Upper lobe of right lung (tissue), 1 donor: ENCODE results near the gene IMPDH1. TPM values are rescaled to one million over a fixed set of nuclear protein-coding genes. Genes with fewer than 3 reads are reported as not detected.

ENCODE experiments used
- ATAC-seq: fragments of 200-7000 bp; cut with Tn5 transposase; one replicate; pipeline ENCODE4 v1.9.1; 2020; ENCODE audit warnings: mild to moderate bottlenecking, moderate library complexity
- DNase-seq: peaks from one replicate; pipeline ENCODE4 v3.0.0-alpha.2; 2020
- H3K27ac ChIP-seq: fragments of 200-600 bp; one replicate; pipeline ENCODE4 v1.8.0; 2022
- H3K27me3 ChIP-seq: fragments of 200-600 bp; one replicate; pipeline ENCODE4 v1.8.0; 2022; ENCODE audit warnings: mild to moderate bottlenecking
- H3K36me3 ChIP-seq: fragments of 200-600 bp; one replicate; pipeline ENCODE4 v1.8.0; 2022
- H3K4me1 ChIP-seq: fragments of 200-600 bp; one replicate; pipeline ENCODE4 v1.8.0; 2022
- H3K4me3 ChIP-seq: fragments of 200-600 bp; one replicate; pipeline ENCODE4 v1.8.0; 2022; ENCODE audit warnings: mild to moderate bottlenecking
- H3K9me3 ChIP-seq: fragments of 200-600 bp; one replicate; pipeline ENCODE4 v1.8.0; 2022
- intact Hi-C: fragments of 100-400 bp; cut with DNase I; formaldehyde crosslinking; loops from one replicate; pipeline ENCODE4 v1.11.0; 2022
- total RNA-seq: library from RNA; stranded (reverse); fragmentation: NEBNext Ultra II Directional; extraction: Animal tissue kit (Norgen Biotek cat#: 25700); gene quantifications from one replicate; pipeline ENCODE4 v1.2.1, GENCODE V29; 2021
- TF ChIP-seq, protein P1 (sequence below): fragments of 200-600 bp; IDR thresholded peaks from one replicate; pipeline ENCODE4 v1.8.0; 2022; ENCODE audit warnings: antibody characterized with exemption
- donor health status: DM: no; HTN: yes; CAD: no; lungs with severe emphysema.

IMPDH1 gene
- total RNA-seq, 1 donor from 2014 or later: 59.8 TPM

DNA sequence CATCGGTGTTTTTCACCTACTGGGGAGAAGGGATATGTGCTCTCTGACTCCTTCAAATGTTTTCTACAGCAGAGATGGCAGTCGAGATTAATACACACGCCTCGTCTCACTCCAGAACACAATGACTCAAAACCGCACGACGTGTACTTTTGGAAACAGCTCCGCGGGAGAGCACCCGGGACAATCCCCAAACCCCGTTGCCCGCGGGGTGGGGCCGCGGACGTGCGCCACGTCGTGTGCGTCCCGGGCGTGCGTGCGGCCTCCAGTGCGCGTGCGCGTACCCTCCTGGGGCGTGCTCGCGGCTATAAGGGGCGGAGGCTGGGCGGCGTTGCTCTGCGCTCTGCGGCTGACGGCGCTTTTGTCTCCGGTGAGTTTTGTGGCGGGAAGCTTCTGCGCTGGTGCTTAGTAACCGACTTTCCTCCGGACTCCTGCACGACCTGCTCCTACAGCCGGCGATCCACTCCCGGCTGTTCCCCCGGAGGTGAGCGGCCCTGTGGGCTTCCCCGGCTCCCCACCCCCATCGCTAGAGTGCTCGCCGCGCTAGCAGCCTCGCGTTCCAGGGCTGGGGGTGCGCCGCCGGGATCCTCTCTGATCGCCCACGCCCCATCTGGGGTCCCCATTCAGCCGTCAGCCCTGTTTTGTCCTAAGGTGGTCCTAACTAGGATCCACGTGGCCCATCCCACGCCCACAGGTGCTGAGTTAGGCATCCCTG is 45.9 kb upstream of the IMPDH1 start, which contains the start of gene HILPDA:
Gene HILPDA, plus strand, starts transcription at position 336 of the 712 bp plus-strand sequence. CDS start 1,391 bp downstream, outside the sequence.
- TF ChIP-seq, protein P1, sequence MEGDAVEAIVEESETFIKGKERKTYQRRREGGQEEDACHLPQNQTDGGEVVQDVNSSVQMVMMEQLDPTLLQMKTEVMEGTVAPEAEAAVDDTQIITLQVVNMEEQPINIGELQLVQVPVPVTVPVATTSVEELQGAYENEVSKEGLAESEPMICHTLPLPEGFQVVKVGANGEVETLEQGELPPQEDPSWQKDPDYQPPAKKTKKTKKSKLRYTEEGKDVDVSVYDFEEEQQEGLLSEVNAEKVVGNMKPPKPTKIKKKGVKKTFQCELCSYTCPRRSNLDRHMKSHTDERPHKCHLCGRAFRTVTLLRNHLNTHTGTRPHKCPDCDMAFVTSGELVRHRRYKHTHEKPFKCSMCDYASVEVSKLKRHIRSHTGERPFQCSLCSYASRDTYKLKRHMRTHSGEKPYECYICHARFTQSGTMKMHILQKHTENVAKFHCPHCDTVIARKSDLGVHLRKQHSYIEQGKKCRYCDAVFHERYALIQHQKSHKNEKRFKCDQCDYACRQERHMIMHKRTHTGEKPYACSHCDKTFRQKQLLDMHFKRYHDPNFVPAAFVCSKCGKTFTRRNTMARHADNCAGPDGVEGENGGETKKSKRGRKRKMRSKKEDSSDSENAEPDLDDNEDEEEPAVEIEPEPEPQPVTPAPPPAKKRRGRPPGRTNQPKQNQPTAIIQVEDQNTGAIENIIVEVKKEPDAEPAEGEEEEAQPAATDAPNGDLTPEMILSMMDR: no peak
- peaks cover 35% of the 10 kb centered on the region for H3K4me1 ChIP-seq

DNA sequence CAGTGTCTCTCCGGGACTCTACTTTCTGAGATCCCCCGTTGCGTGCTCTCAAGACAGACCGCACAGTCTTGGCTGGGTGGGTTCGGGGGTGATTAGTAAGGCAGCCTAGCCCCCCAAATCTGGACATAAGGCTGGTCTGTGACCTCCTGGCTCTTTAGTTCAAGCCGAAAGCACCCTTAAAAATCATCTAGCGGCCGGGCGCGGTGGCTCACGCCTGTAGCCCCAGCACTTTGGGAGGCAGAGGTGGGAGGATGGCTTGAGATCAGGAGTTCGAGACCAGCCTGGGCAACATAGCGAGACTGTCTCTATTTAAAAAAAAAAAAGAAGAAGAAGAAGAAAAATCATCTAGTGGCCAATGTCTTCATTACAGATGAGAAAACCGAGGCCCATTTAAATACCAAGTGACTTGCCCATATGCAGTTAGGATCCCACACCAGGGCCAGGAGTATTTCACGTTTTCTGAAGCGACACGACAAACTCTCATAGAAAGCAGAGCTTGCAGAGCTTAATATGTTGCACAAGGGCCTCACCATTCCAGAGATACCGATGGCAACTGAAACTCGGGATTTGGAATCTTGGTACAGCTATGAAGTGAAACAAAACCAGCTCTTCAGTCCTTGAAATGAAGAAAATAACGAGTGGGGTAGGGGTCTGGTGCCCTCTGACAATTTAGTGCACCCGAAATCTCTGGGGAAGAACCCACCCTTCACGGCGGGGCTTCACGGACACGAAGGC is 45.2 kb upstream of the IMPDH1 start:
- Histone ChIP-seq H3K4me1 (peaks cover 35% of the 10 kb centered on the region), H3K36me3 (no peaks in the 10 kb centered on the region), H3K27ac (peak overlapping the region; percentile 92), H3K9me3 (no peaks in the 10 kb centered on the region), H3K27me3 (no peaks in the 10 kb centered on the region), H3K4me3 (peak overlapping the region; percentile 82)
- intact Hi-C loops: no loop called here
- TF ChIP-seq, protein P1: no peak
- DNase-seq: no peak
- no peak for ATAC-seq

More for the DNA sequence above, 45.9 kb upstream of the IMPDH1 start, which contains the start of gene HILPDA:
- peak; percentile 98 for ATAC-seq
- H3K27ac ChIP-seq: peak within 1 kb of the TSS; percentile 92
- intact Hi-C loops: no loop called here
- no peaks in the 10 kb centered on the region for H3K9me3 ChIP-seq
- H3K4me3 ChIP-seq: peak within 1 kb of the TSS; percentile 82
- H3K36me3 ChIP-seq: no peaks in the 10 kb centered on the region
- DNase-seq: peak; percentile 97
- H3K27me3 ChIP-seq: no peaks in the 10 kb centered on the region

DNA sequence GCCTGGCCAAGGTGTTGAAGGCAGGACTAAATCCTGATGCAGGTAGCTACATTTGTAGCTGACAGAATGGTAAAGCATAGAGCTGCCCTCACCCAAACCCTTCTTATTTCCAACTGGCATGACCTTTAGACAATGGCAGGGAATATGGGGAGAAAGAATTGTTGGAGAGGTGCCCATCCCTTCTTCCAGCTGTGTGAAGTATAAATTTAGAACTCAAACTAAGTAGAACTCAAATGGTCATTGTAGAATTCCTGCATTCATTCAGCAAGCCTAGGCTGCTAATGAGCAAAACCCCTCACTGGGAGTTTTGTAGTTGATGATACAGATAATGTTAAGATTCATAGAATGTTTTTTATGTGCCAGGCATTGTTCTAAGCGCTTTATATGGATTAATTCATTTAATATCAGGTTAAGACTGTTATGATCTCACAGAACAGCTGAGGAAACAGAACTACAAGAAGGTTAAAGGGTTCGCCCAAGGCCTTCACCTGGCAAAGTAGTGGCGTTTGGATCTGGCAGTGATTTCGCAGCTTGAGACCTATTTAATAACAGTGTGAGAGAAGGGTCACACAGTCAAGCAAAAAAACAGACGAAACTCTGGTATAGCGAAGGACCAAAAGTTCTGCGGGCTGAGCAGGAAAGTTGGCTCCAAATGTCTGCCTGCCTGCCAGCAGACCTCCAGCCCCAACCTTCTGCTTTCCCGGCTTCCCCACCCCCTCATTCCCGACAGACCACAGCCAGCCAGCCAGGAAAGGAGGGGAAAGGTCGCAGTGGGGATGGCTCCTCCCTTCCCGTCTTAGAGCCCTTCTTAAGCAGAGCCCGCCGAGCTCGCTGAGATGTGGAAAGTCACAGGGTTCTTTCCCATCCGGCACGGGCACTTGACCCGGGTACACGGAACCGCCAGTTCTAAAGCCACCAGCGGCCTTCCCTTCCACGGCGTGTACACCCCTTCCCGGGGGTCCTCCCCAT is 44.3 kb upstream of the IMPDH1 start:
- DNase-seq (peak; percentile 79), ATAC-seq (peak; percentile 48)
- no peaks in the 10 kb centered on the region for H3K27me3 ChIP-seq
- intact Hi-C loops: no loop called here
- peak overlapping the region; percentile 92 for H3K27ac ChIP-seq
- H3K36me3 ChIP-seq: no peaks in the 10 kb centered on the region
- peak overlapping the region; percentile 82 for H3K4me3 ChIP-seq
- peaks cover 34% of the 10 kb centered on the region for H3K4me1 ChIP-seq
- H3K9me3 ChIP-seq: no peaks in the 10 kb centered on the region
- TF ChIP-seq, protein P1: no peak

DNA sequence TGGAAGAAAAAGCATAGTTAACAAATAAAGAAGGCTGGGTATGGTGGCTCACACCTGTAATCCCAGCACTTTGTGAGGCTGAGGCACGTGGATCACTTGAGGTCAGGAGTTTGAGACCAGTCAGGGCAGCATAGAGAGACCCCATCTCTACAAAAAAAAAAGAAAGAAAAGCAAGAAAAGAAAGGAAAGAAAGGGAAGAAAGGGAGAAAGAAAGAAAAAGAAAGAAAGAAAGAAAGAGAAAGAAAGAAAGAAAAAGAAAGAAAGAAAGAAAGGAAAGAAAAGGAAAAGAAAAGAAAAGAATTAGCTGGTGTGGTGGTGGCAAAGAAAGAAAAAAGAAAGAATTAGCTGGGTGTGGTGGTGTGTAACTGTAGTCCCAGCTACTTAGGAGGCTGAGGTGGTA is 42.8 kb upstream of the IMPDH1 start:
- Histone ChIP-seq H3K27me3 (no peaks in the 10 kb centered on the region), H3K4me3 (no peak overlapping the region), H3K9me3 (no peaks in the 10 kb centered on the region), H3K27ac (no peak overlapping the region), H3K36me3 (no peaks in the 10 kb centered on the region), H3K4me1 (peaks cover 31% of the 10 kb centered on the region)
- TF ChIP-seq, protein P1: no peak
- ATAC-seq (no peak), DNase-seq (no peak)
- intact Hi-C loops: no loop called here

DNA sequence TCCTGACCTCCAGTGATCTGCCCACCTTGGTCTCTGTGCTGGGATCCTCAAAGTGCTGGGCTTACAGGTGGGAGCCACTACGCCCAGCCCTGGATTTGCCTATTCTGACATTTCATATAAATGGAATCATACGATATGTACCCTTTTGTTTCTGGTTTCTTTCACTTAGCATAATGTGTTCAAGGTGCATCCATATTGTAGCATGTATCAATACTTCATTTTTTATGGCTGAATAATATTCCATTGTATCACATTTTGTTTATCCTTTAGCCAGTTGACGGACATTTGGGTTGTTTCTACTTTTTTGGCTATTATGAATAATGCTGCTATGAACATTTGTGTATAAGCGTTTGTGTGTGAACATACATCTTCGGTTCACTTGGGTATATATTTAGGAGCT is 41.1 kb upstream of the IMPDH1 start:
- TF ChIP-seq, protein P1: no peak
- H3K27ac ChIP-seq: no peak overlapping the region
- H3K4me3 ChIP-seq: peak overlapping the region; percentile 1
- no peaks in the 10 kb centered on the region for H3K9me3 ChIP-seq
- no peaks in the 10 kb centered on the region for H3K27me3 ChIP-seq
- ATAC-seq: no peak
- intact Hi-C loops: no loop called here
- H3K4me1 ChIP-seq: peaks cover 19% of the 10 kb centered on the region
- DNase-seq: no peak
- H3K36me3 ChIP-seq: no peaks in the 10 kb centered on the region
